Kidney (tissue), 2 donors: Measurements from ENCODE around the gene USP17L15. TPM values are rescaled to one million over a fixed set of nuclear protein-coding genes. Genes with fewer than 3 reads are reported as not detected.

ENCODE experiments used
- polyA plus RNA-seq: library from polyadenylated mRNA; stranded (reverse); fragments of 350-450 nt; fragmentation: Illumina TruSeq; extraction: RNeasy Lipid Tissue Mini Kit (QIAGEN cat#74804); gene quantifications from one replicate; pipeline ENCODE4 v1.2.3, GENCODE V29; 2014; ENCODE audit warnings: low read depth, low replicate concordance; ENCODE audit not compliant: insufficient read depth
- total RNA-seq: library from RNA; stranded (reverse); fragmentation: NEBNext Ultra II Directional; extraction: Animal tissue kit (Norgen Biotek cat#: 25700); gene quantifications from one replicate; pipeline ENCODE4 v1.2.1, GENCODE V29; 2021
- donor health status: DM: yes; HTN: yes; CAD: no.

The USP17L15 gene
- total and polyA plus RNA-seq, 2 donors from 2014 or later: not detected

Other genes starting within 250 kb of the USP17L15 start
- not detected for gene FAM90A26, start 64.0 kb upstream of the USP17L15 start, total RNA-seq
- gene FAM90A26, start 64.0 kb upstream of the USP17L15 start, polyA plus RNA-seq: not detected
- gene USP17L10, start 23.7 kb upstream of the USP17L15 start, total RNA-seq: not detected
- not detected for gene USP17L10, start 23.7 kb upstream of the USP17L15 start, polyA plus RNA-seq
- gene USP17L11, start 19.0 kb upstream of the USP17L15 start, total RNA-seq: not detected
- gene USP17L11, start 19.0 kb upstream of the USP17L15 start, polyA plus RNA-seq: not detected
- not detected for gene USP17L12, start 14.2 kb upstream of the USP17L15 start, total RNA-seq
- gene USP17L12, start 14.2 kb upstream of the USP17L15 start, polyA plus RNA-seq: not detected
- gene USP17L13, start 9.5 kb upstream of the USP17L15 start, total RNA-seq: not detected
- gene USP17L13, start 9.5 kb upstream of the USP17L15 start, polyA plus RNA-seq: not detected
- 0.41 TPM for gene USP17L17, start 9.5 kb downstream of the USP17L15 start, total RNA-seq
- not detected for gene USP17L17, start 9.5 kb downstream of the USP17L15 start, polyA plus RNA-seq
- not detected for gene USP17L18, start 14.2 kb downstream of the USP17L15 start, total RNA-seq
- not detected for gene USP17L18, start 14.2 kb downstream of the USP17L15 start, polyA plus RNA-seq
- gene USP17L19, start 19.0 kb downstream of the USP17L15 start, total RNA-seq: not detected
- gene USP17L19, start 19.0 kb downstream of the USP17L15 start, polyA plus RNA-seq: not detected
- gene USP17L20, start 23.7 kb downstream of the USP17L15 start, total RNA-seq: not detected
- gene USP17L20, start 23.7 kb downstream of the USP17L15 start, polyA plus RNA-seq: not detected
- gene USP17L21, start 28.5 kb downstream of the USP17L15 start, total RNA-seq: not detected
- not detected for gene USP17L21, start 28.5 kb downstream of the USP17L15 start, polyA plus RNA-seq
- not detected for gene USP17L22, start 33.2 kb downstream of the USP17L15 start, total RNA-seq
- gene USP17L22, start 33.2 kb downstream of the USP17L15 start, polyA plus RNA-seq: not detected
- not detected for gene USP17L24, start 90.8 kb downstream of the USP17L15 start, total RNA-seq
- gene USP17L24, start 90.8 kb downstream of the USP17L15 start, polyA plus RNA-seq: not detected
- gene USP17L25, start 95.5 kb downstream of the USP17L15 start, total RNA-seq: not detected
- gene USP17L25, start 95.5 kb downstream of the USP17L15 start, polyA plus RNA-seq: not detected
- gene USP17L26, start 100.3 kb downstream of the USP17L15 start, total RNA-seq: not detected
- not detected for gene USP17L26, start 100.3 kb downstream of the USP17L15 start, polyA plus RNA-seq
- not detected for gene USP17L5, start 105.0 kb downstream of the USP17L15 start, total RNA-seq
- gene USP17L5, start 105.0 kb downstream of the USP17L15 start, polyA plus RNA-seq: not detected
- not detected for gene USP17L27, start 109.8 kb downstream of the USP17L15 start, total RNA-seq
- gene USP17L27, start 109.8 kb downstream of the USP17L15 start, polyA plus RNA-seq: not detected
- not detected for gene USP17L28, start 114.5 kb downstream of the USP17L15 start, total RNA-seq
- not detected for gene USP17L28, start 114.5 kb downstream of the USP17L15 start, polyA plus RNA-seq
- not detected for gene USP17L29, start 119.3 kb downstream of the USP17L15 start, total RNA-seq
- not detected for gene USP17L29, start 119.3 kb downstream of the USP17L15 start, polyA plus RNA-seq
- gene USP17L30, start 128.7 kb downstream of the USP17L15 start, total RNA-seq: not detected
- not detected for gene USP17L30, start 128.7 kb downstream of the USP17L15 start, polyA plus RNA-seq
- gene DEFB131A, start 210.0 kb downstream of the USP17L15 start, total RNA-seq: not detected
- not detected for gene DEFB131A, start 210.0 kb downstream of the USP17L15 start, polyA plus RNA-seq